Common myeloid progenitor, CD34-positive (primary cell): ENCODE results near the gene ZNF813.

ENCODE experiments used
- CTCF ChIA-PET: fragments of 350-600 bp; sonication (Branson Sonifier 250); formaldehyde crosslinking; loops from one replicate; lab custom pipeline; 2021; ENCODE audit warnings: antibody characterized with exemption; lab: Charles Lee
- POLR2A ChIA-PET: fragments of 350-600 bp; sonication (Branson Sonifier 250); formaldehyde crosslinking; loops from one replicate; lab custom pipeline; 2021; ENCODE audit warnings: antibody characterized with exemption; lab: Charles Lee
- DNase-seq, 3 donors: peaks; one replicate each; pipeline versions ENCODE4 v3.0.0 to v3.0.0-alpha.2; 2013
- H3K27ac ChIP-seq, 2 experiments: 1 replicate in 1 of 2; 2 replicates in 1 of 2; pipeline ENCODE4 v1.7.0; 2013; ENCODE audit warnings: inconsistent platforms in 2 of 2, low read length in 2 of 2, mild to moderate bottlenecking in 2 of 2, low read depth in 1 of 2, moderate library complexity in 1 of 2; ENCODE audit not compliant: severe bottlenecking in 2 of 2, insufficient read depth in 1 of 2, poor library complexity in 1 of 2
- H3K27me3 ChIP-seq, 5 experiments: replicated peaks in 2 of 5; 1 replicate in 3 of 5; 2 replicates in 2 of 5; pipeline versions ENCODE4 v1.6.1 to v1.7.0; 2013; ENCODE audit warnings: low read length in 4 of 5, mild to moderate bottlenecking in 2 of 5, moderate library complexity in 2 of 5, inconsistent platforms in 1 of 5; ENCODE audit not compliant: insufficient read depth in 5 of 5, control insufficient read depth in 4 of 5
- H3K36me3 ChIP-seq, 4 experiments: 1 replicate in 2 of 4; 2 replicates in 2 of 4; pipeline versions ENCODE4 v1.6.1 to v1.7.0; 2013; ENCODE audit warnings: low read length in 3 of 4, control low read depth in 1 of 4, mild to moderate bottlenecking in 1 of 4; ENCODE audit not compliant: control insufficient read depth in 4 of 4, insufficient read depth in 4 of 4
- H3K4me1 ChIP-seq, 4 experiments: 1 replicate in 3 of 4; 2 replicates in 1 of 4; pipeline versions ENCODE4 v1.6.1 to v1.7.1; 2013; ENCODE audit warnings: low read length in 3 of 4, mild to moderate bottlenecking in 3 of 4, control low read depth in 1 of 4, inconsistent platforms in 1 of 4, moderate library complexity in 1 of 4; ENCODE audit not compliant: control insufficient read depth in 4 of 4, insufficient read depth in 4 of 4; ENCODE audit errors: control extremely low read depth in 1 of 4
- H3K4me3 ChIP-seq, 7 experiments: 1 replicate in 4 of 7; 2 replicates in 3 of 7; pipeline versions ENCODE4 v1.5.1 to v1.7.0; 2013; ENCODE audit warnings: mild to moderate bottlenecking in 7 of 7, low read length in 6 of 7, moderate library complexity in 6 of 7, inconsistent platforms in 2 of 7, low read depth in 2 of 7, control low read depth in 1 of 7; ENCODE audit not compliant: insufficient read depth in 4 of 7, control insufficient read depth in 1 of 7; ENCODE audit errors: extremely low read depth in 1 of 7
- H3K9me3 ChIP-seq, 5 experiments: 1 replicate in 4 of 5; 2 replicates in 1 of 5; pipeline versions ENCODE4 v1.6.1 to v1.7.1; 2013; ENCODE audit warnings: low read length in 4 of 5, mild to moderate bottlenecking in 2 of 5, inconsistent platforms in 1 of 5, low read depth in 1 of 5, moderate library complexity in 1 of 5; ENCODE audit not compliant: control insufficient read depth in 4 of 5, insufficient read depth in 2 of 5; ENCODE audit errors: control extremely low read depth in 1 of 5
- WGBS: methylation state at CpG from one replicate; pipeline ENCODE4 v1.1.5; 2013; ENCODE audit not compliant: insufficient coverage; 5-methylcytosine and 5-hydroxymethylcytosine counted together

The ZNF813 gene

DNA sequence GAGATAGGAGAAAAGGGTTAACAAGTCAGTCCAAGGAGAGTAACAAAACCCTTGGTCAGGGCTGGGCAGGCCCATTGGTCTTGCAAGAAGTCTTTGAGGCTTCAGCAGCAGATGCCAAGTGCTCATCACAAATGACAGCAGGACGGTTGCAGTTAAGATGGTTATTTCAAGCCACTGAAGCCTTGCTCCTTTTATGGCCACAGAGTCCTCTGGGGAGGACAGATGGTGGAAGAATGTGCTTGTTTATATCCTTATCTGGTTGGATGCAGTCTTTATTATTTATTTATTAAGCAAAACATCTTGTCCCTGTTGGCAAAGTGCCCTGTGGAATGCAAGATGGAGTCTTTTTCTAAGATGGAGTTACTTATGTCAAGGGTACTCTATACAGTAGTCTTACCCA lies 51.2 kb downstream of the ZNF813 start:
- peaks cover 0 to 18% (median 14%) of the 10 kb centered on the region in 4 experiments for H3K4me1 ChIP-seq
- H3K27ac ChIP-seq = no peak overlapping the region
- H3K27me3 ChIP-seq = no peaks in the 10 kb centered on the region
- H3K4me3 ChIP-seq = no peak overlapping the region
- CTCF ChIA-PET = no interaction called here
- DNase-seq = peak in 2 of 3 donors; percentile 7 to 20
- no peaks in the 10 kb centered on the region for H3K36me3 ChIP-seq
- H3K9me3 ChIP-seq = peaks cover 0 to 7% (median 0%) of the 10 kb centered on the region in 5 experiments
- POLR2A ChIA-PET = no interaction called here
- 100% methylated on average over 1 of the region's 1 CpG for WGBS

GRCh38 chr19:53519446-53519845 lies 51.9 kb downstream of the ZNF813 start:
- peaks cover 0 to 7% (median 0%) of the 10 kb centered on the region in 5 experiments for H3K9me3 ChIP-seq
- H3K27ac ChIP-seq = no peak overlapping the region
- no peaks in the 10 kb centered on the region for H3K27me3 ChIP-seq
- peaks cover 0 to 18% (median 14%) of the 10 kb centered on the region in 4 experiments for H3K4me1 ChIP-seq
- no peak overlapping the region for H3K4me3 ChIP-seq
- POLR2A ChIA-PET = no interaction called here
- no peaks in the 10 kb centered on the region for H3K36me3 ChIP-seq
- DNase-seq = no peak
- WGBS = 100% methylated on average over 4 of the region's 7 CpGs
- CTCF ChIA-PET = interaction anchor here (0.8 to 1.6 kb wide), 2 partner anchors 45 to 95 kb away, joined by 3 to 6 read pairs; no protein-coding TSS in a partner anchor

GRCh38 chr19:53520163-53520546 lies 52.6 kb downstream of the ZNF813 start:
- DNase-seq = no peak
- no peaks in the 10 kb centered on the region for H3K27me3 ChIP-seq
- peak overlapping the region in 1 of 2 experiments; percentile 68 for H3K27ac ChIP-seq
- H3K4me1 ChIP-seq = peaks cover 0 to 18% (median 14%) of the 10 kb centered on the region in 4 experiments
- H3K4me3 ChIP-seq = peak overlapping the region; percentile 34 to 97 (median 85)
- WGBS = 85% methylated on average over 13 of the region's 13 CpGs
- peaks cover 0 to 7% (median 0%) of the 10 kb centered on the region in 5 experiments for H3K9me3 ChIP-seq
- CTCF ChIA-PET = interaction anchor here (0.8 to 1.6 kb wide), 3 partner anchors 8 to 95 kb away, joined by 3 to 6 read pairs (median 4); no protein-coding TSS in a partner anchor
- POLR2A ChIA-PET = no interaction called here
- H3K36me3 ChIP-seq = no peaks in the 10 kb centered on the region

GRCh38 chr19:53520547-53521372 lies 53.2 kb downstream of the ZNF813 start:
- Histone ChIP-seq H3K4me1 (peaks cover 0 to 18% (median 14%) of the 10 kb centered on the region in 4 experiments), H3K27me3 (no peaks in the 10 kb centered on the region), H3K27ac (peak overlapping the region in 1 of 2 experiments; percentile 68), H3K4me3 (peak overlapping the region; percentile 34 to 97 (median 85)), H3K36me3 (no peaks in the 10 kb centered on the region), H3K9me3 (peaks cover 0 to 10% (median 0%) of the 10 kb centered on the region in 5 experiments)
- POLR2A ChIA-PET = no interaction called here
- under 1% methylated on average over 46 of the region's 46 CpGs for WGBS
- CTCF ChIA-PET = interaction anchor here (1.2 to 1.6 kb wide), 2 partner anchors 9 to 46 kb away, joined by 4 to 6 read pairs; no protein-coding TSS in a partner anchor
- peak; percentile 98 to 99 (median 99) for DNase-seq

DNA sequence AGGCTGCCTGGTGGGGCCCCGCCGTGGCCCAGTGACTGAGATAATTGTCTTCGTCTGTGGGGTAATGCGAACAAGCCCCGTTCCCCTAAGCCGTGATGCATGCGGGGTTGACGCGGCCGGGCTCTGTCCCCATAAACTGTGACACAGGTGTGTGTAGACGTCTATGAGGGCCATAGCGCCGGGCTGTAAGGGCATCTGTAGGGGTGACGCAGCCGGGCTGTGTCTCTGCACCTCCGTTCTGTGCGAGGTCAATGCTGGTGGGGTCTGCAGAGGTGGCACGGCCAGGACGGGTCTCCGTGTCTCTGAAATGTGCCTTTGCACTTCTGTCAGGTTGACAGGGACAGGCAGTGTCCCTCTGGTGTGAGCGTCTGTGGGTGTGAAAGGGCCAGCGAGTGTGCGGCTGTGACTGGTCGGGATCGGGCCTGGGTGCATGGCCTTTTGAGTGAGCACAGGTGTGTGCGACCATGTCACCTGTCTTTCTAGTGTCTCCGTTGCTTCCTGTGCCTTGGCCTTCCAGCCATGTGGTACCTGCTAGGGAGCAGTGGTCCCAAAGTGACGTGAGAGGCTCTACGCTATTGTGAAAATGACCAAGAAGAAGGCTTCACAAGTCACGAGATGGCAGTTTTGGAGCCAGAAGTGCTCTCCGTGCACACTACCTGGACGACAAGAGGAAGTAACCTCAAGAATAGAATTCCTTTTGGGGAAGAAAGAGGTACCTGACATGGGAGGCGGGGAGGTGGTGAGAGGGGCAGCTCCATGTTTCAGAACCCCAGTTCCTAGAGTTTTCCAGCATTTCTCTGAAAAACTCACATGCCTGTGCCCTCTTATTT lies 54.1 kb downstream of the ZNF813 start:
- Histone ChIP-seq H3K27me3 (no peaks in the 10 kb centered on the region), H3K9me3 (peaks cover 0 to 16% (median 2%) of the 10 kb centered on the region in 5 experiments), H3K4me1 (peaks cover 0 to 18% (median 14%) of the 10 kb centered on the region in 4 experiments), H3K4me3 (peak overlapping the region; percentile 34 to 97 (median 85)), H3K36me3 (no peaks in the 10 kb centered on the region), H3K27ac (no peak overlapping the region)
- peak in 2 of 3 donors; percentile 20 to 46 for DNase-seq
- POLR2A ChIA-PET = no interaction called here
- CTCF ChIA-PET = interaction anchor here (1.2 kb wide), 1 partner anchor 9 kb away, joined by 4 read pairs; no protein-coding TSS in a partner anchor
- WGBS = 20% methylated on average over 31 of the region's 33 CpGs

DNA sequence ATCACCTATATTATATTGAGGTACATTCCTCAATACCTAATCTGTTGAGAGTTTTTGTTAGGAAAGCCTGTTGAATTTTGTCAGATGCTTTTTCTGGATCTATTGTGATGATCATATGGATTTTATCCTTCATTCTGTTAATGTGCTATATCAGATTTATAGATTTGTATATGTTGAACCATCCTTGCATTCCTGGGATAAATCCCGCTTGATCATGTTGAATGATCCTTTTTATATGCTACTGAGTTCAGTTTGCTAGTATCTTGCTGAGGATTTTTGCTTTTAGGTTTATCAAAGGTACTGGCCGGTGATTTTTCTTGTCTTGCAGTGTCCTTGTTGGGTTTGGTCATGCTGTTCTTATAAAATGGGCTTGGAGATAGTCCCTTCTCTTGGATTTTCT lies 58.4 kb downstream of the ZNF813 start:
- DNase-seq = no peak
- ChIA-PET CTCF (no interaction called here), POLR2A (no interaction called here)
- no CpG with 5 or more reads among the region's 2 CpGs for WGBS
- Histone ChIP-seq H3K27ac (no peak overlapping the region), H3K9me3 (peaks cover 0 to 13% (median 2%) of the 10 kb centered on the region in 5 experiments), H3K4me1 (peaks cover 0 to 12% (median 11%) of the 10 kb centered on the region in 4 experiments), H3K4me3 (no peak overlapping the region), H3K36me3 (peaks cover 0 to 5% (median 2%) of the 10 kb centered on the region in 4 experiments), H3K27me3 (no peaks in the 10 kb centered on the region)
